ENCODE measurements around the gene PARN.
A peak's percentile ranks its signal among the peaks of the same experiment; 100 is the strongest.

PARN gene

GRCh38 chr16:14566599-14566998 lies 63.5 kb downstream of the PARN start:
- no peaks in the 10 kb centered on the region for H3K79me2 ChIP-seq
- H3K9ac ChIP-seq = no peak overlapping the region
- H3K9me3 ChIP-seq (ENCODE audit: control insufficient read depth, low read length) = no peaks in the 10 kb centered on the region
- H3K4me2 ChIP-seq (ENCODE audit: low read length) = no peak overlapping the region
- no peaks in the 10 kb centered on the region for H3K36me3 ChIP-seq (ENCODE audit: control insufficient read depth, insufficient read depth, low read length)
- H3K27ac ChIP-seq = no peak overlapping the region
- TF ChIP-seq CTCF (IDR thresholded peaks at IDR 0.05) = no peak
- no peak overlapping the region for H2AFZ ChIP-seq
- no peaks in the 10 kb centered on the region for H3K27me3 ChIP-seq (ENCODE audit: control insufficient read depth, insufficient read depth, low read length)
- H3K4me1 ChIP-seq = peaks cover 20% of the 10 kb centered on the region
- no peak overlapping the region for H3K4me3 ChIP-seq (ENCODE audit: low read depth, low read length)

- no peak overlapping the region for H3K9ac ChIP-seq
- no peak overlapping the region for H3K27ac ChIP-seq
- no peak for TF ChIP-seq CTCF (IDR thresholded peaks at IDR 0.05)
- peaks cover 20% of the 10 kb centered on the region for H3K4me1 ChIP-seq
- no peaks in the 10 kb centered on the region for H3K79me2 ChIP-seq
- H3K9me3 ChIP-seq (ENCODE audit: control insufficient read depth, low read length) = no peaks in the 10 kb centered on the region
- H3K4me2 ChIP-seq (ENCODE audit: low read length) = no peak overlapping the region
- no peaks in the 10 kb centered on the region for H3K27me3 ChIP-seq (ENCODE audit: control insufficient read depth, insufficient read depth, low read length)
- H3K4me3 ChIP-seq (ENCODE audit: low read depth, low read length) = no peak overlapping the region
- H3K36me3 ChIP-seq (ENCODE audit: control insufficient read depth, insufficient read depth, low read length) = no peaks in the 10 kb centered on the region
- no peak overlapping the region for H2AFZ ChIP-seq
These were observed 64.4 kb downstream of the PARN start for GRCh38 chr16:14565688-14566025.

- Histone ChIP-seq H3K27me3 (ENCODE audit: control insufficient read depth, insufficient read depth, low read length) (no peaks in the 10 kb centered on the region), H3K4me1 (peaks cover 20% of the 10 kb centered on the region), H3K9me3 (ENCODE audit: control insufficient read depth, low read length) (no peaks in the 10 kb centered on the region), H3K27ac (peak overlapping the region; percentile 30), H3K4me2 (ENCODE audit: low read length) (no peak overlapping the region), H2AFZ (no peak overlapping the region), H3K9ac (no peak overlapping the region), H3K36me3 (ENCODE audit: control insufficient read depth, insufficient read depth, low read length) (no peaks in the 10 kb centered on the region), H3K4me3 (ENCODE audit: low read depth, low read length) (no peak overlapping the region), H3K79me2 (no peaks in the 10 kb centered on the region)
- no peak for TF ChIP-seq CTCF (IDR thresholded peaks at IDR 0.05)
These were observed 65.0 kb downstream of the PARN start for GRCh38 chr16:14564861-14565687.

- Histone ChIP-seq H2AFZ (no peak overlapping the region), H3K36me3 (ENCODE audit: control insufficient read depth, insufficient read depth, low read length) (no peaks in the 10 kb centered on the region), H3K27me3 (ENCODE audit: control insufficient read depth, insufficient read depth, low read length) (no peaks in the 10 kb centered on the region), H3K79me2 (no peaks in the 10 kb centered on the region), H3K4me3 (ENCODE audit: low read depth, low read length) (no peak overlapping the region), H3K4me2 (ENCODE audit: low read length) (no peak overlapping the region), H3K9ac (no peak overlapping the region), H3K4me1 (peaks cover 18% of the 10 kb centered on the region), H3K27ac (peak overlapping the region; percentile 30), H3K9me3 (ENCODE audit: control insufficient read depth, low read length) (no peaks in the 10 kb centered on the region)
- TF ChIP-seq CTCF (IDR thresholded peaks at IDR 0.05) = no peak
These were observed 65.7 kb downstream of the PARN start for GRCh38 chr16:14564323-14564722.

Data from parathyroid adenoma (tissue), 2 donors.